ENCODE data around the gene TBC1D9. TPM values are rescaled to one million over a fixed set of nuclear protein-coding genes. Genes with fewer than 3 reads are reported as not detected.

Gene TBC1D9
- total RNA-seq, 1 donor from 2014 or later, result 25.5 TPM

GRCh38 chr4:140668111-140668510 is 88.1 kb downstream of the TBC1D9 start:
- no peak for TF ChIP-seq CTCF (IDR thresholded peaks at IDR 0.05)
- intact Hi-C loops (cut with DNase I), result no loop called here
- H3K36me3 ChIP-seq, result peaks cover 18 to 46% of the 10 kb centered on the region in 2 donors

GRCh38 chr4:140666889-140667614 is 89.1 kb downstream of the TBC1D9 start:
- DNase-seq (ENCODE audit: low spot score in 2 of 2), result no peak
- TF ChIP-seq CTCF (IDR thresholded peaks at IDR 0.05), result no peak
- H3K27me3 ChIP-seq, result no peaks in the 10 kb centered on the region
- H3K4me1 ChIP-seq, result no peaks in the 10 kb centered on the region
- H3K27ac ChIP-seq, result no peak overlapping the region
- intact Hi-C loops (cut with DNase I), result no loop called here
- no peak overlapping the region for H3K4me3 ChIP-seq
- peaks cover 18 to 48% of the 10 kb centered on the region in 2 donors for H3K36me3 ChIP-seq
- H3K9me3 ChIP-seq, result no peaks in the 10 kb centered on the region

More at GRCh38 chr4:140668111-140668510, 88.1 kb downstream of the TBC1D9 start:
- H3K27ac ChIP-seq, result no peak overlapping the region
- no peaks in the 10 kb centered on the region for H3K4me1 ChIP-seq
- no peak for DNase-seq (ENCODE audit: low spot score in 2 of 2)
- no peaks in the 10 kb centered on the region for H3K27me3 ChIP-seq
- H3K9me3 ChIP-seq, result no peaks in the 10 kb centered on the region
- no peak overlapping the region for H3K4me3 ChIP-seq

- peaks cover 26 to 54% of the 10 kb centered on the region in 2 donors for H3K36me3 ChIP-seq
- DNase-seq (ENCODE audit: low spot score in 2 of 2), result no peak
- no peak overlapping the region for H3K4me3 ChIP-seq
- H3K27ac ChIP-seq, result no peak overlapping the region
- no peaks in the 10 kb centered on the region for H3K4me1 ChIP-seq
- intact Hi-C loops (cut with DNase I), result no loop called here
- TF ChIP-seq CTCF (IDR thresholded peaks at IDR 0.05), result no peak
- no peaks in the 10 kb centered on the region for H3K27me3 ChIP-seq
- H3K9me3 ChIP-seq, result no peaks in the 10 kb centered on the region
Observed at GRCh38 chr4:140662082-140662869, 93.9 kb downstream of the TBC1D9 start.

- H3K36me3 ChIP-seq, result peaks cover 26 to 54% of the 10 kb centered on the region in 2 donors
- TF ChIP-seq CTCF (IDR thresholded peaks at IDR 0.05), result no peak
- H3K4me3 ChIP-seq, result no peak overlapping the region
- intact Hi-C loops (cut with DNase I), result no loop called here
- no peak for DNase-seq (ENCODE audit: low spot score in 2 of 2)
- no peaks in the 10 kb centered on the region for H3K4me1 ChIP-seq
- H3K9me3 ChIP-seq, result no peaks in the 10 kb centered on the region
- H3K27ac ChIP-seq, result no peak overlapping the region
- H3K27me3 ChIP-seq, result no peaks in the 10 kb centered on the region
Observed at GRCh38 chr4:140661550-140661949, 94.6 kb downstream of the TBC1D9 start.

GRCh38 chr4:140659943-140660700 is 96.1 kb downstream of the TBC1D9 start:
- Histone ChIP-seq H3K4me3 (no peak overlapping the region), H3K27me3 (no peaks in the 10 kb centered on the region), H3K4me1 (no peaks in the 10 kb centered on the region), H3K36me3 (peaks cover 27 to 58% of the 10 kb centered on the region in 2 donors), H3K9me3 (no peaks in the 10 kb centered on the region), H3K27ac (no peak overlapping the region)
- TF ChIP-seq CTCF (IDR thresholded peaks at IDR 0.05), result no peak
- DNase-seq (ENCODE audit: low spot score in 2 of 2), result no peak
- intact Hi-C loops (cut with DNase I), result no loop called here
